Right lobe of liver (tissue), 6 donors: ENCODE data around the gene MYO7B. TPM values are rescaled to one million over a fixed set of nuclear protein-coding genes. Genes with fewer than 3 reads are reported as not detected.
A peak's percentile ranks its signal among the peaks of the same experiment; 100 is the strongest.

Source experiments
- ATAC-seq, 4 donors: fragments of 200-7000 bp; cut with Tn5 transposase; one replicate each; pipeline ENCODE4 v1.9.1; 2020; ENCODE audit warnings: mild to moderate bottlenecking in 4 of 4, moderate library complexity in 4 of 4
- DNase-seq, 3 donors: peaks; one replicate each; pipeline ENCODE4 v3.0.0-alpha.2; 2020
- H3K27ac ChIP-seq, 3 donors: fragments of 200-600 bp; one replicate each; pipeline ENCODE4 v1.8.0; 2022
- H3K27me3 ChIP-seq, 2 donors: fragments of 200-600 bp; one replicate each; pipeline ENCODE4 v1.8.0; 2022
- H3K36me3 ChIP-seq, 4 donors: fragments of 200-600 bp; sonication (generic) in 1 of 4; one replicate each; pipeline versions ENCODE4 v1.5.1 to v1.8.0; 2017 to 2022; ENCODE audit warnings: control low read depth in 1 of 4
- H3K4me1 ChIP-seq, 4 donors: fragments of 200-600 bp; sonication (generic) in 1 of 4; one replicate each; pipeline versions ENCODE4 v1.5.1 to v1.8.0; 2017 to 2022; ENCODE audit warnings: control low read depth in 1 of 4
- H3K4me3 ChIP-seq, 3 donors: fragments of 200-600 bp; one replicate each; pipeline ENCODE4 v1.8.0; 2022
- H3K9me3 ChIP-seq, 4 donors: fragments of 200-600 bp; sonication (generic) in 1 of 4; one replicate each; pipeline versions ENCODE4 v1.5.1 to v1.8.0; 2017 to 2022; ENCODE audit warnings: control low read depth in 1 of 4
- CTCF ChIP-seq, 4 donors: fragments of 200-600 bp in 3 of 4; fragments of 450-650 bp in 1 of 4; IDR thresholded peaks; one replicate each; pipeline versions ENCODE4 v1.5.1 to v1.8.0; 2016 to 2022; ENCODE audit warnings: antibody characterized with exemption in 4 of 4, mild to moderate bottlenecking in 2 of 4
- POLR2A ChIP-seq: fragments of 450-650 bp; IDR thresholded peaks from one replicate; pipeline ENCODE4 v1.6.1; 2017; ENCODE audit warnings: antibody characterized with exemption, mild to moderate bottlenecking
- WGBS: methylation state at CpG from one replicate; pipeline ENCODE4 v1.1.6; 2018; ENCODE audit warnings: low coverage, low lambda C conversion rate; ENCODE audit not compliant: insufficient coverage; ENCODE audit errors: missing lambda C conversion rate; 5-methylcytosine and 5-hydroxymethylcytosine counted together
- intact Hi-C, 2 donors: fragments of 100-400 bp; cut with DNase I; formaldehyde crosslinking; loops; one replicate each; pipeline versions ENCODE4 v1.11.2 to v1.14.1; 2022
- total RNA-seq, 6 experiments: library from RNA; depleted of rRNA in 2 of 6; stranded (reverse); fragments of >200 nt in 2 of 6; fragmentation: NEBNext Ultra II Directional in 3 of 6; extraction: Animal tissue kit (Norgen Biotek cat#: 25700) in 3 of 6; gene quantifications; one replicate each; pipeline versions ENCODE4 v1.1.0 to v1.2.4, GENCODE V29; 2016 to 2023
- donor health status: DM: no; HTN: yes; CAD: no.
- donor health status: DM: no; HTN: no; CAD: no.
- donor health status: DM: no; HTN: no; CAD: no.
- donor health status: DM: no; HTN: yes; CAD: no.
- donor health status: DM: no; HTN: yes; CAD: no.

Gene MYO7B
- total RNA-seq, 6 experiments from 2014 or later: 0.21 to 2.7 (median 0.37) TPM; not detected in 1

- TF ChIP-seq POLR2A (no peak), CTCF (IDR thresholded peaks at IDR 0.05) (no peak)
- no peaks in the 10 kb centered on the region for H3K36me3 ChIP-seq
- no peaks in the 10 kb centered on the region for H3K4me1 ChIP-seq
- DNase-seq (peak in 1 of 3 donors; percentile 25), ATAC-seq (no peak)
- 96% methylated on average over 4 of the region's 21 CpGs for WGBS
- H3K27ac ChIP-seq: no peak overlapping the region
- no peaks in the 10 kb centered on the region for H3K9me3 ChIP-seq
- H3K4me3 ChIP-seq: no peak overlapping the region
- intact Hi-C loops: no loop called here
- no peaks in the 10 kb centered on the region for H3K27me3 ChIP-seq
Measured at GRCh38 chr2:127581516-127582490, 46.3 kb downstream of the MYO7B start.

GRCh38 chr2:127582863-127583861 lies 47.7 kb downstream of the MYO7B start:
- WGBS: 85% methylated on average over 8 of the region's 15 CpGs
- intact Hi-C loops: no loop called here
- H3K27me3 ChIP-seq: no peaks in the 10 kb centered on the region
- no peak overlapping the region for H3K27ac ChIP-seq
- DNase-seq (peak in 1 of 3 donors; percentile 37), ATAC-seq (no peak)
- no peaks in the 10 kb centered on the region for H3K36me3 ChIP-seq
- no peaks in the 10 kb centered on the region for H3K9me3 ChIP-seq
- no peak overlapping the region for H3K4me3 ChIP-seq
- no peak for TF ChIP-seq POLR2A
- no peak for TF ChIP-seq CTCF (IDR thresholded peaks at IDR 0.05)
- no peaks in the 10 kb centered on the region for H3K4me1 ChIP-seq

- DNase-seq (peak in 1 of 3 donors; percentile 37), ATAC-seq (no peak)
- intact Hi-C loops: no loop called here
Measured at GRCh38 chr2:127584047-127584446, 48.6 kb downstream of the MYO7B start.

More at GRCh38 chr2:127584047-127584446, 48.6 kb downstream of the MYO7B start:
- no CpG with 5 or more reads among the region's 14 CpGs for WGBS
- no peaks in the 10 kb centered on the region for H3K4me1 ChIP-seq
- no peak for TF ChIP-seq CTCF (IDR thresholded peaks at IDR 0.05)
- no peaks in the 10 kb centered on the region for H3K9me3 ChIP-seq
- H3K4me3 ChIP-seq: no peak overlapping the region
- H3K36me3 ChIP-seq: no peaks in the 10 kb centered on the region
- no peaks in the 10 kb centered on the region for H3K27me3 ChIP-seq
- H3K27ac ChIP-seq: no peak overlapping the region
